Stromal cell of bone marrow (primary cell): ENCODE measurements around the gene HDAC4.

Experiments
- DNase-seq: peaks from one replicate; pipeline ENCODE4 v3.0.0-alpha.2; 2012; ENCODE audit warnings: low read depth

The HDAC4 gene

GRCh38 chr2:239137898-239138283 is 262.9 kb downstream of the HDAC4 start:
- no peak for DNase-seq

- no peak for DNase-seq
These were observed 263.5 kb downstream of the HDAC4 start for GRCh38 chr2:239137165-239137897.

GRCh38 chr2:239136762-239137161 is 264.1 kb downstream of the HDAC4 start:
- no peak for DNase-seq

GRCh38 chr2:239136203-239136602 is 264.6 kb downstream of the HDAC4 start:
- no peak for DNase-seq

GRCh38 chr2:239135531-239135930 is 265.3 kb downstream of the HDAC4 start:
- no peak for DNase-seq

- DNase-seq, result no peak
These were observed 266.8 kb downstream of the HDAC4 start for GRCh38 chr2:239133945-239134570.

- DNase-seq, result no peak
These were observed 268.0 kb downstream of the HDAC4 start for GRCh38 chr2:239132786-239133185.

GRCh38 chr2:239132156-239132709 is 268.6 kb downstream of the HDAC4 start:
- no peak for DNase-seq

GRCh38 chr2:239131521-239131920 is 269.3 kb downstream of the HDAC4 start:
- no peak for DNase-seq

GRCh38 chr2:239130786-239131325 is 270.0 kb downstream of the HDAC4 start:
- DNase-seq, result no peak

- no peak for DNase-seq
These were observed 270.8 kb downstream of the HDAC4 start for GRCh38 chr2:239130041-239130440.

- DNase-seq, result no peak
These were observed 271.5 kb downstream of the HDAC4 start for GRCh38 chr2:239129147-239129920.

- no peak for DNase-seq
These were observed 272.1 kb downstream of the HDAC4 start for GRCh38 chr2:239128706-239129105.

- no peak for DNase-seq
These were observed 273.3 kb downstream of the HDAC4 start for GRCh38 chr2:239127513-239127912.

GRCh38 chr2:239125726-239126675 is 274.8 kb downstream of the HDAC4 start:
- no peak for DNase-seq

GRCh38 chr2:239124152-239124899 is 276.5 kb downstream of the HDAC4 start:
- no peak for DNase-seq

GRCh38 chr2:239122421-239123110 is 278.3 kb downstream of the HDAC4 start:
- no peak for DNase-seq

GRCh38 chr2:239121600-239122012 is 279.2 kb downstream of the HDAC4 start:
- DNase-seq, result no peak

- no peak for DNase-seq
These were observed 280.2 kb downstream of the HDAC4 start for GRCh38 chr2:239120664-239121063.
